ENCODE data around the gene HELZ. TPM values are rescaled to one million over a fixed set of nuclear protein-coding genes. Genes with fewer than 3 reads are reported as not detected.
"Not testable (repeated sequence)": the region's sequence is repeated elsewhere in the genome, so short reads cannot be mapped to it uniquely, and the experiment has no call there.

Gene HELZ
- polyA plus RNA-seq, 1 experiment: 8.4 TPM

GRCh38 chr17:67143318-67143717 is 101.7 kb downstream of the HELZ start:
- peaks cover 1% of the 10 kb centered on the region for H3K36me3 ChIP-seq (ENCODE audit: control insufficient read depth, insufficient read depth, low read length)
- ChIA-PET CTCF (interaction anchor here (0.9 kb wide), 1 partner anchor 12 kb away, joined by 3 read pairs; no protein-coding TSS in a partner anchor), POLR2A (no interaction called here)
- H3K27me3 ChIP-seq (ENCODE audit: control insufficient read depth, insufficient read depth, low read length): no peaks in the 10 kb centered on the region
- DNase-seq (ENCODE audit: low read depth): no peak
- no peak overlapping the region for H3K4me3 ChIP-seq (ENCODE audit: low read depth, low read length)
- no peak for TF ChIP-seq CTCF (IDR thresholded peaks at IDR 0.05; ENCODE audit: insufficient read depth, low read depth, low read length)

DNA sequence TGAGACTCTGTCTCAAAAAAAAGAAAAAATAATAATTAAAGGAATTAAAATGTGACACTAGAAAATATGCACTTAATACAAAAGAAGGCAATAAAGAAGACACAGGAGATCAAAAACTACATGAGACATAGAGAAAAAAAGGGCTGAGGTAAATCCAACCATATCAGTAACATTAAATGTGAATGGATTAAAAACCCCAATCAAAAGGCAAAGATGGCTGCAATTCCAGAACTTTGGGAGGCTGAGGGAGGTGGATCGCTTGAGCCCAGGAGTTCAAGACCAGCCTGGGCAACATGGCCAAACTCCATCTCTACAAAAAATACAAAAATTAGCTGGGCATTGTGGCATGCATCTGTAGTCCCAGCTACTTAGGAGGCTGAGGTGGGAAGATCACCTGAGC is 103.0 kb downstream of the HELZ start:
- H3K36me3 ChIP-seq (ENCODE audit: control insufficient read depth, insufficient read depth, low read length); H3K4me3 ChIP-seq (ENCODE audit: low read depth, low read length); H3K27me3 ChIP-seq (ENCODE audit: control insufficient read depth, insufficient read depth, low read length); DNase-seq (ENCODE audit: low read depth); CTCF ChIA-PET; POLR2A ChIA-PET: not testable (repeated sequence)

DNA sequence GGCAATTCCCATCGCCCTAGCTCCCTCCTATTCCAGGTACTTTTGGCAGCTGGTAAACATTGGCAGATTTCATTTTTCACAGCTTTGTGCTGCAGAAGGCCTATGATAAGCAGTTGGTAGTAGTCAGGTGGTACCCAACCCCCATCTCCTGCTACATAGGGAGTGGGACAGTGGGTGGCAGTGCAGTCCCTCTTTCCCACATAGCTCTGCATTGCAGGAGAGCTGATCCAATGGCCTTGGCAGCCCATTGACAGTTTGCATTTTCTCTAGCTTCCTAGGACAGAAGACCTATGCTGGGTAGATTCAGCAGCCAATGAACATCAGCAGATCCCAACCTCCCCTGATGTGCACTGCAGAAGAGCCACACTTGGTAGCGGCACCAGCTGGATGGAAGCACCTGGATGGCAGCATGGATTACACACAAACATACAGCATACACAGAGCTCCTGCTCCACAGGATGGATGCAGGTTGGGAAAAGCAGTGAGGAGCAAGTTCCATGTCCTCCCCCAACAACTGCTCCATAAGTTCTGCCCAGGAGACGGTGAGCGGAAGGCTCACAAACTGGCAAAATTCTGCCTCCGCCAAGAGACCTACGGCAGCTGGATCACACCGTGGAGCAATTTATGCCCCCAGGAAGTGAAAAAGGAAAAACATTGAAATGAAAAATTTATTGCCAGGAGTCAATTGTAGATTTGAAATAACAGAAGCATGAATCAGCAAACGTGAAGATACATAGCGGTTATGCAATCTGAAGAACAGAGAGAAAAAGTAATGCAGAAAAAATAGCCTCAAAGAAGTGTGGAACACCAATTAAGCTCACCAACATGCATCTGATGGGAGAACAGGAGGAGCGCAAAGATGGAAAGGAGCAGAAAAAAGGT is 105.0 kb downstream of the HELZ start:
- no peaks in the 10 kb centered on the region for H3K27me3 ChIP-seq (ENCODE audit: control insufficient read depth, insufficient read depth, low read length)
- no peak overlapping the region for H3K4me3 ChIP-seq (ENCODE audit: low read depth, low read length)
- POLR2A ChIA-PET: no interaction called here
- no peak for TF ChIP-seq CTCF (IDR thresholded peaks at IDR 0.05; ENCODE audit: insufficient read depth, low read depth, low read length)
- no peak for DNase-seq (ENCODE audit: low read depth)
- CTCF ChIA-PET: interaction anchor here (0.8 to 0.9 kb wide), 3 partner anchors 14 to 18 kb away, joined by 3 to 4 read pairs (median 3); no protein-coding TSS in a partner anchor
- H3K36me3 ChIP-seq (ENCODE audit: control insufficient read depth, insufficient read depth, low read length): no peaks in the 10 kb centered on the region; the same call in 1 of the 2 replicates

DNA sequence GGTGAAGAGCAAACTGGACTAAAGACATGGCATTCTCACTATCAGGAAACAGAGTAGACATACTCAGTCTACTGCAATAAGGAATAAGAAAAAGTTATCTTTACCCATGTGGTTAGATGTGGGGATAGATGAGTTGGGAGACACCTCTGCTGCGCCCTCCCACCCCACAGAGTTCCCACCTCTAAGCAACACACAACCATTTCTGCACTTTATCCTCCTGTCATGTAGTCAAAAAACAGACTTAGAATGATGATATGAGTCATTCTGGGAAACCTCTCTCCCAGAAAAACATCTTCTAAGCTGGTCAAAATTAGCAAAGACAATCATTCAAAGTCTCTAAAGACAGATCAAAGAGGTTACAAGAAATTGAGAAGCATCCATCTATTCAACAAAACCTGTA is 105.7 kb downstream of the HELZ start:
- H3K4me3 ChIP-seq (ENCODE audit: low read depth, low read length): no peak overlapping the region
- no peak for TF ChIP-seq CTCF (IDR thresholded peaks at IDR 0.05; ENCODE audit: insufficient read depth, low read depth, low read length)
- ChIA-PET POLR2A (no interaction called here), CTCF (interaction anchor here (0.8 to 0.9 kb wide), 2 partner anchors 17 to 19 kb away, joined by 3 to 4 read pairs; no protein-coding TSS in a partner anchor)
- H3K36me3 ChIP-seq (ENCODE audit: control insufficient read depth, insufficient read depth, low read length): no peaks in the 10 kb centered on the region; the same call in 1 of the 2 replicates
- DNase-seq (ENCODE audit: low read depth): no peak
- no peaks in the 10 kb centered on the region for H3K27me3 ChIP-seq (ENCODE audit: control insufficient read depth, insufficient read depth, low read length)

DNA sequence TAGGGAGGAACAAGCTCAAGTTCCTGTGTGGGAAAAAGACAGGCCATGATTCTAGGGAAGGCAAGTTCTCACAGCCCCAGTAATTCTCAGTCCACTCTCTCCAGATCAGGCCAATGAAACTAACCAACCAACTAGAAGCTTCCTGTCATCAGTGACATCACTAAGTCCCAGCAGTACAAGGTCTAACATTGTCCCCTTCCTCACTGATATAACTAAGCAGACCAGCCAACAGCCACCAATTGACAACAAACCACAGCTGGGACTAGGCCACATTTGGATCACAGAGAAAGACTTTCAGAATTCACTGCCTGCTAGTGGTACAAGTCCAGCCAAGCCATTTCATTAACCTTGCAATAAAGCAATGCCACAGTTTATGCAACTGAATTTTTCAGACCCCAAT is 106.6 kb downstream of the HELZ start:
- ChIA-PET POLR2A (no interaction called here), CTCF (no interaction called here)
- H3K36me3 ChIP-seq (ENCODE audit: control insufficient read depth, insufficient read depth, low read length): no peaks in the 10 kb centered on the region; the same call in 1 of the 2 replicates
- no peaks in the 10 kb centered on the region for H3K27me3 ChIP-seq (ENCODE audit: control insufficient read depth, insufficient read depth, low read length)
- no peak overlapping the region for H3K4me3 ChIP-seq (ENCODE audit: low read depth, low read length)
- no peak for TF ChIP-seq CTCF (IDR thresholded peaks at IDR 0.05; ENCODE audit: insufficient read depth, low read depth, low read length)
- no peak for DNase-seq (ENCODE audit: low read depth)
